Measurements from ENCODE around the gene TOB1. TPM values are rescaled to one million over a fixed set of nuclear protein-coding genes. Genes with fewer than 3 reads are reported as not detected.
"Not testable (repeated sequence)": the region's sequence is repeated elsewhere in the genome, so short reads cannot be mapped to it uniquely, and the experiment has no call there.

Gene TOB1
- total and polyA plus RNA-seq, 2 experiments from 2014 or later = 12.1 to 46.9 TPM

DNA sequence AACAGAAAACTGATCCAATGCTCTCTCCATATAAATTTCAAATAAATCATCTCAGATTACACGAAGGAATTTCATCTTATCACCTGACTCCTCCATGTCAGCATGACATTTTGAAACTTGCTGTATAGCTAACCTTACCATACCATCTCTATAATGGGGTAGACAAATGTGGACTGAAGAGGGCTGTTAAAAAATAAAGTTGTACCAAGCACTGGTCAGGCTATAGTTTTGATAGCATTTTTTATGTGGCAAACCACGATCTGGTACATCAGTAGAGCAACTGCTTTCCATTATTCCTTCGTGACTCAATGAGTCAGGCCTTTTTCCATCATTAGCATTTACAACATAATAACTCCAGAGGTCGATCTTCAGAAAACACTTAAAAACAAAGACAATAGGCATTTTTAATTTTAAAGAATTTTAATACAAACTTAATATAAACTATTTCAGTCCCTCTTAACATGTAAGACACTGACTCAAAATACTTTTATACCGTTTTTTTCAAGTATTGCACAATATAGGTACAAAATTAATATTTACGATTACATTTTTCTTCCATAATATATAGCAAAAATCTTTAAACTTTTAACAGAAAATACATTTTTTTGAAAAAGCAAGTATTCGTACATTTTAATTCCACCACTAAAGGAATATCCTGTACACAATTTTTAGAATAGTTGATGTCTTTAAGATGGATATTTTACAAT, 4.2 kb downstream of the TOB1 start:
- Histone ChIP-seq H3K4me2 (no peak overlapping the region), H3K27ac (ENCODE audit: low read depth) (no peak overlapping the region), H3K4me1 (ENCODE audit: insufficient read depth) (peaks cover 8% of the 10 kb centered on the region; the same call in 1 of the 2 replicates), H3K27me3 (ENCODE audit: insufficient read depth) (no peaks in the 10 kb centered on the region), H3K36me3 (ENCODE audit: insufficient read depth) (peaks cover 6% of the 10 kb centered on the region; the same call in 1 of the 2 replicates), H3K9me2 (ENCODE audit: insufficient read depth) (no peaks in the 10 kb centered on the region), H3F3A (replicated peaks; ENCODE audit: low read depth) (peaks cover 4% of the 10 kb centered on the region; the same call in 1 of the 2 replicates), H4K20me1 (replicated peaks; ENCODE audit: insufficient read depth) (peaks cover 15% of the 10 kb centered on the region; the same call in 1 of the 2 replicates), H3K79me2 (replicated peaks; ENCODE audit: insufficient read depth) (peaks cover 32% of the 10 kb centered on the region), H2AFZ (no peak overlapping the region), H3K4me3 (no peak overlapping the region)
- H3K27ac Mint-ChIP-seq = no peak overlapping the region
- DNase-seq (ENCODE audit: low spot score) (no peak), ATAC-seq (no peak)
- TF ChIP-seq, protein P1, sequence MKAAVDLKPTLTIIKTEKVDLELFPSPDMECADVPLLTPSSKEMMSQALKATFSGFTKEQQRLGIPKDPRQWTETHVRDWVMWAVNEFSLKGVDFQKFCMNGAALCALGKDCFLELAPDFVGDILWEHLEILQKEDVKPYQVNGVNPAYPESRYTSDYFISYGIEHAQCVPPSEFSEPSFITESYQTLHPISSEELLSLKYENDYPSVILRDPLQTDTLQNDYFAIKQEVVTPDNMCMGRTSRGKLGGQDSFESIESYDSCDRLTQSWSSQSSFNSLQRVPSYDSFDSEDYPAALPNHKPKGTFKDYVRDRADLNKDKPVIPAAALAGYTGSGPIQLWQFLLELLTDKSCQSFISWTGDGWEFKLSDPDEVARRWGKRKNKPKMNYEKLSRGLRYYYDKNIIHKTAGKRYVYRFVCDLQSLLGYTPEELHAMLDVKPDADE (IDR thresholded peaks at IDR 0.05) = no peak
- no peak for TF ChIP-seq CREB1 (CRISPR knock-in tag; IDR thresholded peaks at IDR 0.05; ENCODE audit: low read depth)
- no peak overlapping the region for H3K4me3 Mint-ChIP-seq
- peaks cover 21% of the 10 kb centered on the region for H3K4me1 Mint-ChIP-seq
- peaks cover 24% of the 10 kb centered on the region for H3K36me3 Mint-ChIP-seq (ENCODE audit: low read depth)
- H3K9me3 Mint-ChIP-seq = no peaks in the 10 kb centered on the region; the same call in 2 of the 3 replicates
- peaks cover 8% of the 10 kb centered on the region for H3K27me3 Mint-ChIP-seq (ENCODE audit: insufficient read depth, low read depth, poor library complexity)

DNA sequence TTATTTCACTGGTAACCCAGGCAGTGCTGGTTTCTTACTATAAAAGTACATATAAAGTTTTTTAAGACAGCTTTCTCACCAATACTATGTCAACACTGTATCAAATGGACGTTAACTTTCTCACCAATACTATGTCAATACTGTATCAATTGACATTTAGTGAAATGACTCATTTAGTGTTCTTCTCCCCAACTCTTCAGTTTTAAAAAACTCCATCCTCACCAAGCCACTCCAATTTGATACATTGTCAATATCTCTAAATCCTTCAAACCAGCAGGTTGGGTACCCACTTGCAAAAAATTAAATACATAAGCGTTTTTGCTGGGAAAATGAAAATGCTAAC, 4.8 kb downstream of the TOB1 start:
- H3K4me2 ChIP-seq = no peak overlapping the region
- ATAC-seq (no peak), DNase-seq (ENCODE audit: low spot score) (no peak)
- 0 out of 2 replicates have a peak, but pooled peaks cover 4% of the 10 kb centered on the region for H3F3A ChIP-seq (replicated peaks; ENCODE audit: low read depth)
- Mint-ChIP-seq H3K9me3 (no peaks in the 10 kb centered on the region; the same call in 2 of the 3 replicates), H3K27ac (no peak overlapping the region), H3K4me1 (peaks cover 21% of the 10 kb centered on the region), H3K36me3 (ENCODE audit: low read depth) (peaks cover 24% of the 10 kb centered on the region), H3K27me3 (ENCODE audit: insufficient read depth, low read depth, poor library complexity) (peaks cover 4% of the 10 kb centered on the region), H3K4me3 (no peak overlapping the region)
- H2AFZ ChIP-seq = no peak overlapping the region
- H4K20me1 ChIP-seq (replicated peaks; ENCODE audit: insufficient read depth) = peaks cover 15% of the 10 kb centered on the region; the same call in 1 of the 2 replicates
- no peaks in the 10 kb centered on the region for H3K9me2 ChIP-seq (ENCODE audit: insufficient read depth)
- TF ChIP-seq ZNF331 (CRISPR knock-in tag; IDR thresholded peaks at IDR 0.05; ENCODE audit: low read depth) = no peak
- no peak for TF ChIP-seq ZNF114 (CRISPR knock-in tag; IDR thresholded peaks at IDR 0.05)
- no peak for TF ChIP-seq JUNB (IDR thresholded peaks at IDR 0.05; ENCODE audit: unreplicated experiment)
- TF ChIP-seq POLR2AphosphoS5 (IDR thresholded peaks at IDR 0.05; ENCODE audit: low read depth) = no peak
- no peak for TF ChIP-seq EZH2 (IDR thresholded peaks at IDR 0.05; ENCODE audit: low read depth, unreplicated experiment)
- TF ChIP-seq, protein P2, sequence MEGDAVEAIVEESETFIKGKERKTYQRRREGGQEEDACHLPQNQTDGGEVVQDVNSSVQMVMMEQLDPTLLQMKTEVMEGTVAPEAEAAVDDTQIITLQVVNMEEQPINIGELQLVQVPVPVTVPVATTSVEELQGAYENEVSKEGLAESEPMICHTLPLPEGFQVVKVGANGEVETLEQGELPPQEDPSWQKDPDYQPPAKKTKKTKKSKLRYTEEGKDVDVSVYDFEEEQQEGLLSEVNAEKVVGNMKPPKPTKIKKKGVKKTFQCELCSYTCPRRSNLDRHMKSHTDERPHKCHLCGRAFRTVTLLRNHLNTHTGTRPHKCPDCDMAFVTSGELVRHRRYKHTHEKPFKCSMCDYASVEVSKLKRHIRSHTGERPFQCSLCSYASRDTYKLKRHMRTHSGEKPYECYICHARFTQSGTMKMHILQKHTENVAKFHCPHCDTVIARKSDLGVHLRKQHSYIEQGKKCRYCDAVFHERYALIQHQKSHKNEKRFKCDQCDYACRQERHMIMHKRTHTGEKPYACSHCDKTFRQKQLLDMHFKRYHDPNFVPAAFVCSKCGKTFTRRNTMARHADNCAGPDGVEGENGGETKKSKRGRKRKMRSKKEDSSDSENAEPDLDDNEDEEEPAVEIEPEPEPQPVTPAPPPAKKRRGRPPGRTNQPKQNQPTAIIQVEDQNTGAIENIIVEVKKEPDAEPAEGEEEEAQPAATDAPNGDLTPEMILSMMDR (conservative IDR thresholded peaks at IDR 0.05; ENCODE audit: low read depth in 2 of 2) = no peak
- TF ChIP-seq, protein P1 (IDR thresholded peaks at IDR 0.05) = no peak
- no peak for TF ChIP-seq STAT1 (IDR thresholded peaks at IDR 0.05; ENCODE audit: unreplicated experiment)
- H3K4me1 ChIP-seq (ENCODE audit: insufficient read depth) = peaks cover 8% of the 10 kb centered on the region; the same call in 1 of the 2 replicates
- peaks cover 6% of the 10 kb centered on the region; the same call in 1 of the 2 replicates for H3K36me3 ChIP-seq (ENCODE audit: insufficient read depth)
- H3K79me2 ChIP-seq (replicated peaks; ENCODE audit: insufficient read depth) = peaks cover 32% of the 10 kb centered on the region
- H3K27me3 ChIP-seq (ENCODE audit: insufficient read depth) = no peaks in the 10 kb centered on the region
- H3K27ac ChIP-seq (ENCODE audit: low read depth) = no peak overlapping the region
- H3K4me3 ChIP-seq = no peak overlapping the region

DNA sequence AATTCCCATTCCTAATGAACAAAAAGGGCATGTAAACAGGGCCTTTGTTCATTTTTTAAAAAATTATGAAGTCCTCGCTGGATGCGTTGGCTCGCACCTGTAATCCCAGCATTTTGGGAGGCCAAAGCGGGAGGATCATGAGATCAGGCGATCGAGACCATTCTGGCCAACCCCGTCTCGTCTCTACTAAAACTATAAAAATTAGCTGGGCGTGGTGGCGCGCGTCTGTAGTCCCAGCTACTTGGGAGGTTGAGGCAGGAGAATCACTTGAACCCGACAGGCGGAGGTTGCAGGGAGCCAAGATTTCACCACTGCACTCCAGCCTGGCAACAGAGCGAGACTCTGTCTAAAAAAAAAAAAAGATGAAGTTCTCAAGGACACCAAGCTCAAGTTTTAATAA, 6.4 kb downstream of the TOB1 start:
- not testable (repeated sequence) for H3K27ac ChIP-seq (ENCODE audit: low read depth); H3K4me2 ChIP-seq; H3F3A ChIP-seq (replicated peaks; ENCODE audit: low read depth); H3K36me3 ChIP-seq (ENCODE audit: insufficient read depth); H2AFZ ChIP-seq; H3K27me3 Mint-ChIP-seq (ENCODE audit: insufficient read depth, low read depth, poor library complexity); H3K9me2 ChIP-seq (ENCODE audit: insufficient read depth); H3K27me3 ChIP-seq (ENCODE audit: insufficient read depth); DNase-seq (ENCODE audit: low spot score); H3K4me1 ChIP-seq (ENCODE audit: insufficient read depth); H3K4me3 ChIP-seq; ATAC-seq; H3K4me3 Mint-ChIP-seq; H3K9me3 Mint-ChIP-seq; H3K27ac Mint-ChIP-seq
- Mint-ChIP-seq H3K36me3 (ENCODE audit: low read depth) (peaks cover 21% of the 10 kb centered on the region; the same call in 2 of the 3 replicates), H3K4me1 (peaks cover 20% of the 10 kb centered on the region)
- Histone ChIP-seq H4K20me1 (replicated peaks; ENCODE audit: insufficient read depth) (peaks cover 12% of the 10 kb centered on the region; the same call in 1 of the 2 replicates), H3K79me2 (replicated peaks; ENCODE audit: insufficient read depth) (peaks cover 26% of the 10 kb centered on the region)
